Caki2 (cell line): ENCODE data around the gene MYDGF. TPM values are rescaled to one million over a fixed set of nuclear protein-coding genes. Genes with fewer than 3 reads are reported as not detected.
"Not testable (repeated sequence)": the region's sequence is repeated elsewhere in the genome, so short reads cannot be mapped to it uniquely, and the experiment has no call there.

Source experiments
- DNase-seq: peaks from one replicate; pipeline ENCODE4 v3.0.0-alpha.2; 2015; ENCODE audit warnings: low read depth
- in situ Hi-C: cut with HindIII; loops from 2 replicates; pipeline ENCODE4 v1.10.0; 2016; ENCODE audit warnings: low sequenced_read_pairs, low pct_unique_long_range_greater_than_20kb, mixed read lengths
- total RNA-seq: library from RNA; depleted of rRNA; stranded (reverse); fragments of >200 nt; shearing (Covaris generic); gene quantifications from 2 replicates; pipeline ENCODE4 v1.2.3, GENCODE V29; 2014; ENCODE audit warnings: low replicate concordance; rRNA removed

The MYDGF gene
- total RNA-seq: 379 and 415 TPM in 2 replicates

GRCh38 chr19:4669723-4670480 lies at the start of gene MYDGF:
MYDGF (minus strand) TSS chr19:4670342; CDS start chr19:4670334, 8 bp downstream.
- in situ Hi-C loops: no loop called here
- peak; percentile 70 for DNase-seq

DNA sequence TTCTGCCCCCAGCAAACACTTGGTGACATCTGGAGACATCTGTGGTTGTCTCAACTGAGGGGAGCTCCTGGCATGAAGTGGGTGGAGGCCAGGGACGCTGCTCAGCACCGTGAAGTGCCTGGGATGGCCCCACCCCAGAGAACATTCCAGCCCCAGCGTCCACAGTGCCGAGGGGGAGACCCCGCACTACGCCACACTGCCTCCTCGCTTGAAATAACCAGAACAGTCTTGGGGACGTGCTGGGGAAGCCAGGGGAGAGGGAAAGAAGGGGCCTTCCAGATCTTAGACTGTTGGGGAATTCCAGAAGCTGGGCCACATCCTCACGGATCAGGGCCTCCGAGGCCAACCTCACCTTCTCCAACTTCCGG lies 49.3 kb upstream of the MYDGF start:
- no peak for DNase-seq
- in situ Hi-C loops: no loop called here

GRCh38 chr19:4717966-4718701 lies 48.0 kb upstream of the MYDGF start:
- in situ Hi-C loops: no loop called here
- no peak for DNase-seq

- no peak for DNase-seq
- in situ Hi-C loops: no loop called here
These were observed 47.2 kb upstream of the MYDGF start for GRCh38 chr19:4717191-4717965.

GRCh38 chr19:4715529-4716221 lies 45.5 kb upstream of the MYDGF start:
- in situ Hi-C loops: no loop called here
- no peak for DNase-seq

DNA sequence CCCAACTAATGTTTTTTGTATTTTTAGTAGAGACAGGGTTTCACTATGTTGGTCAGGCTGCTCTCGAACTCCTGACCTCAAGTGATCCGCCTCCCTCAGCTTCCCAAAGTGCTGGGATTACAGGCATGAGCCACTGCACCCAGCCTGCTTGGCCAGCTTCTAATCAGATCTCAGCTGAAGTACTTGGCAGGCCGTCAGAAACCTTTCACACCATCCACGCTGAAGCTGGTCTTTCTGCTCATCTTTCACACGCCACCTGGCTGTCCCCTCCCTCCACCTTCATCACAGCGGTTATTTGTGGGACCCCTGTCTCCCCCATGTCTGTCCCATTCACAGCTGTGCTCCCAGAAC lies 45.0 kb upstream of the MYDGF start:
- in situ Hi-C loops, DNase-seq: not testable (repeated sequence)

- in situ Hi-C loops: no loop called here
These were observed 43.9 kb upstream of the MYDGF start for GRCh38 chr19:4714016-4714415.

DNA sequence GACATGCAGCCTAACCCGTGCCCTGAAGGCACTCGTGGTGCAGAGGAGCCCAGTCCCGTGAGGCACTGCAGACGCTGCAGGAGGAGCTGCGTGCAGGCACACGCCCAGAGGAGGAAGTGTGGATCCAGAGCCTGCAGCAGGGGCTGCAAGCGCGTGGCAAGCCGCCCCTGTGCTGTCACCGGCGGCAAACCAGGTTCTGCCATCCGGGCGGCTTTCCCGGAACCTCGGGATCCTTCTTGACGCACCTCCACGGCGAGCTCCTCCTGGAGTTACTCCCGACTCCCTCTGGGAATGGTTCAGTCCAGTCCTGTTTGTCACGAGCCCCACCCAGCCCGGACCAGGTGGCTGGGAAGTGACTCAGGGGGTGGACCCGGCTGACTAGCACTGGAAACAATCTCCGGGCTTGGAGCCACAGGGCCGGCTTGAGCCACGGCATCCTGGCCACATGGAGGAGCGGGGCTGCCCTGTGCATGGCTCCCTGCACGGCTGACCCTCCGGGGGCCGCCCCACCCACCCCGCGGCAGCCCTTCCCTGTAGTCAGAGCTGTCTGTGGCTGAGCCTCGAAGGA lies 43.3 kb upstream of the MYDGF start:
- DNase-seq: peak; percentile 97
- in situ Hi-C loops: no loop called here

More at GRCh38 chr19:4714016-4714415, 43.9 kb upstream of the MYDGF start:
- DNase-seq: no peak

DNA sequence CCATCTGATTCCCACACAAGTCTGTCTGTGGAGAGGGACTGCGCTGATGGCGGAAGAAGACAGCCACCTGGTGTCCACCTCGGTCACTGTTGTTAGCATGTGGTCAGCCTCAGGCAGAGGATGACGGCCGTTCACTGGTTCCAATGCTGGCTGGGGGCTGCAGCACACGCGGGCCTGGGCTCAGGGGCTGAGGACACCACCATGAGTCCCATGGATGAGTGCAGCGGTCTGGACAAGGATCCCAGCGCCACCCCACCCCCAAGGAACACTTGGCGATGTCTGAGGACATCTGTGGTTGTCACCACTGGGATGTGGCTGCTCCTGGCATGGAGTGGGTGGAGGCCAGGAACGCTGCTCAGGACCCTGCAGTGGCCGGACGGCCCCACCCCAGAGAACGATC lies 42.6 kb upstream of the MYDGF start:
- no peak for DNase-seq

GRCh38 chr19:4711211-4711610 lies 41.1 kb upstream of the MYDGF start:
- DNase-seq: no peak
- in situ Hi-C loops: no loop called here

More for the DNA sequence above, 42.6 kb upstream of the MYDGF start:
- in situ Hi-C loops: no loop called here

- in situ Hi-C loops: no loop called here
- no peak for DNase-seq
These were observed 40.1 kb upstream of the MYDGF start for GRCh38 chr19:4710281-4710600.

DNA sequence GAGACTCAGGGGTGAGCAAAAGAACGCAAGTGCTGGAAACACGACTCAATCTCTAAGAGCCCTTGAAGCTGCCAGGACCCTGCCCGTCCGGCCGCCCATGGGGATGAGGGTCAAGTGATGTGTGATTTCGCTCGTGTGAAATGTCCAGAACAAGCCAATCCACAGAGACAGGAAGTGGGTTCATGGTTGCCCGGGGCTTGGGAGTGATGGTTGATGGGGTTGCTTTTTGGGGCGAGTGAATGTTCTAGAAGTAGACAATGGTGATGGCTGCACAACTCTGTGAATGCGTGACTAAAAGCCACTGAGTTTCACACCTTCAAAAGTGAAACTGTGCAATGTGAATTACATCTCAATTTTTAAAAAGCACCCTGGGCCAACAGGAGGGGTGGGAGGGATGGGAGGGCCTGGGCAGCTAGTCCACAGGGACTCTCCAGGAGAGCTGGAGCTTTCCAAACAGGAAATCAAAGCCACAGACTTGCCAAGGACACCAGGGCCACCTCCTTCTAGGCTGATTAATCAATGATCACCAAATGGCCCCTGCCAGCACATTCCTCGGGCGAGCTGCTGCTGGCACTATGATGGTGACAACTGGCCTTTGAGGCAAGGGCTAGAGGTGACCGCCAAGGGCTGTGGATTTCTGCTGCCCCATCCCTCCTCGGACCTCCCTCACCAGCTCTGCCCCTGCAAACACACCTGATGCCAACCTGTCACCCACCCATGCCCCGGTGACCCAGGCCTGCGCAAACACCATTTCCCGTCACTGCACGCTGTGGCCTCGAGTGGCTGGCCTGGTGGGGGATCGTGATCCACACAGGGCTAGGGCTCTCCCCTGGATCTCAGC lies 39.5 kb upstream of the MYDGF start:
- in situ Hi-C loops: no loop called here
- DNase-seq: no peak

GRCh38 chr19:4707956-4708650 lies 38.0 kb upstream of the MYDGF start:
- in situ Hi-C loops: no loop called here
- no peak for DNase-seq

GRCh38 chr19:4707322-4707721 lies 37.2 kb upstream of the MYDGF start:
- in situ Hi-C loops: no loop called here

GRCh38 chr19:4705413-4706131 lies 35.4 kb upstream of the MYDGF start:
- in situ Hi-C loops: no loop called here
- DNase-seq: no peak

More at GRCh38 chr19:4707322-4707721, 37.2 kb upstream of the MYDGF start:
- DNase-seq: no peak

- in situ Hi-C loops: no loop called here
- DNase-seq: no peak
These were observed 34.2 kb upstream of the MYDGF start for GRCh38 chr19:4704317-4704673.
